GM12892 (cell line): ENCODE measurements around the gene AMT. TPM values are rescaled to one million over a fixed set of nuclear protein-coding genes. Genes with fewer than 3 reads are reported as not detected.

Experiments
- DNase-seq: peaks from one replicate; pipeline ENCODE4 v3.0.0; 2011; ENCODE audit not compliant: insufficient read length
- FAIRE-seq: peaks from 2 replicates; lab custom pipeline; 2011; peaks lifted over from hg19 to GRCh38; lab: Jason Lieb, UNC
- POLR2A ChIP-seq: IDR thresholded peaks from 2 replicates; pipeline ENCODE4 v1.6.1; 2011; ENCODE audit warnings: low read depth, low read length, control low read depth
- POLR2AphosphoS5 ChIP-seq: IDR thresholded peaks from 2 replicates; pipeline ENCODE4 v1.6.1; 2011; ENCODE audit warnings: low read depth, low read length, control low read depth
- TAF1 ChIP-seq: IDR thresholded peaks from 2 replicates; pipeline ENCODE4 v1.6.1; 2011; ENCODE audit warnings: low read depth, mild to moderate bottlenecking, control low read depth, low read length, borderline replicate concordance
- polyA plus RNA-seq: library from polyadenylated mRNA; unstranded; fragments of >200 nt; gene quantifications from one replicate; pipeline ENCODE4 v1.2.1, GENCODE V29; 2012; ENCODE audit warnings: missing spikeins, inconsistent platforms; ENCODE audit not compliant: missing spikeins

Gene AMT, protein sequence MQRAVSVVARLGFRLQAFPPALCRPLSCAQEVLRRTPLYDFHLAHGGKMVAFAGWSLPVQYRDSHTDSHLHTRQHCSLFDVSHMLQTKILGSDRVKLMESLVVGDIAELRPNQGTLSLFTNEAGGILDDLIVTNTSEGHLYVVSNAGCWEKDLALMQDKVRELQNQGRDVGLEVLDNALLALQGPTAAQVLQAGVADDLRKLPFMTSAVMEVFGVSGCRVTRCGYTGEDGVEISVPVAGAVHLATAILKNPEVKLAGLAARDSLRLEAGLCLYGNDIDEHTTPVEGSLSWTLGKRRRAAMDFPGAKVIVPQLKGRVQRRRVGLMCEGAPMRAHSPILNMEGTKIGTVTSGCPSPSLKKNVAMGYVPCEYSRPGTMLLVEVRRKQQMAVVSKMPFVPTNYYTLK
- polyA plus RNA-seq = 6.2 TPM

DNA sequence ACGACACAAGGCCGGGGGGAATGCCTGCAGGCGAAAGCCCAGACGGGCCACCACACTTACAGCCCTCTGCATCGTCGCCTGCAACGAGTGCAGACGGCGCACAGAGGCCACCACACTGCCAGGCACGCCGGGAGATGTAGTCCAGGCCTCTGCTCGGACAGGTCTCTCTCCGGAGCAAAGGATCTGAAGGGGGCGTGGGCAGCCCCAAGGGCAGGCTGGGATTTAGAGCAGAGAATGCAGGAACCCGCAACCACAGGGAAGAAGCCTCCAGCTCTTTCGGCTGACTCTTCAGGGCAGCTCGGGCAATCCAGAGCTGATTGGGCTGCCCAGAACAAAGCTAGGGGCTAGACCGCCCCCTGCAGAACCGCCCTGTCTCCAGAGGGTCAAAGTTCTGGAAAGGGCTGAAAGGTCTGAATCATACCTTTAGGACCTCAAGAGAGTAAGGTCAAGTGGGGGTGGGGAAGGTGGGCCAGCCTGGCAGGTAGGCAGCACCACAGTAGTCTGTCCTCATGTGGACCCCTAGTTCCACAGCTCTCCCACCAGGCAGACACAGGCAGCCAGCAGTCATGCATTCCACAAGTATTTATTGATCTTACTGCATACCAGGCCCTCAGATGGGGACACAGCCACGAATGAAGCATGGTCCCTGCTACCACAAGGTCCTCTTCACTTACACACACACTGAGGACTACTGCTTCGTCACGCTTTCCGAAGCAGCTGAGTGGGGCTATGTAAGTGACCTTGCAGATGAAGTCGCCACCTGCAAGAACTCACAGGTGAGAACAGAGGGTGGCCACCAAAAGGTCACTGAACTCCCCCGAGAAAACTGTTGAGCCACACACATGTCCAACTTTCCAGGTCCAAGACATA, at the start of gene AMT:
Gene AMT (minus strand): TSS at position 95 of the 870 bp plus-strand sequence. CDS start 23 bp downstream, at position 72.
- TF ChIP-seq POLR2A (no peak), POLR2AphosphoS5 (no peak), TAF1 (no peak)
- DNase-seq (no peak), FAIRE-seq (no peak)

DNA sequence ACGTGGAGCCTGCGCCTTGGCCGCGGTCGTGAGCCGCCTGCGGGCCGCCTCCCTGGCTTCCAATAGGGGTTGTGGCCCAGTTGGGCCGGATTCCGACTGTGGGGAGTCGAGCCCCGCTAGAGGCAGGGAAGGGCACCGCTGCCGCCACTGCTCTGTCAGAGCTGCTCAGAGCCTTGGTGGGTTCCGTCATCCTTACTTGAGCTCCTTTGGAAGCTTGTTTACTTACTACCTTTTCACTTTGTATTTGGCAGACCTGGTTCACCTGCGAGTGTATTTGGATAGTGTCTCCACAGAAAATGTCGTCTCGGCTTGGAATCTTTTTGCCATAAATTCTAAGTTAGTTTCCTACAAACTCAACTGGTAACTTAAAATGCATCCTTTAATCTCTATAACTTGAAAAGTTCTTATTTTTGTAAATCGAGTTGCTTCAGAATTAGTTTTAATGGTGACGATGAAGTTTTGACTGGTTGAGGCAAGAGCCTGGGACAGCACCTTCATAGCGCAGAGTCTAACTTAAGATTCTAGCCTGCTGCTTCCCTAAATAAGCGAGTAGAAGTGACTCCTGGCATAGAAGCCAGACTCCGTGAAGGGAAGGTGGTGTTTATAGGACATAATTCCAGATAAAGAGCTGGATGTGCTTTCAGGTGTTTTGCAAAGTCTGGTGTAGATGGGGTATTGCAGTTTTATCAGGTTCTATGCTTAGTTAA, 48.6 kb upstream of the AMT start:
- no peak for FAIRE-seq

DNA sequence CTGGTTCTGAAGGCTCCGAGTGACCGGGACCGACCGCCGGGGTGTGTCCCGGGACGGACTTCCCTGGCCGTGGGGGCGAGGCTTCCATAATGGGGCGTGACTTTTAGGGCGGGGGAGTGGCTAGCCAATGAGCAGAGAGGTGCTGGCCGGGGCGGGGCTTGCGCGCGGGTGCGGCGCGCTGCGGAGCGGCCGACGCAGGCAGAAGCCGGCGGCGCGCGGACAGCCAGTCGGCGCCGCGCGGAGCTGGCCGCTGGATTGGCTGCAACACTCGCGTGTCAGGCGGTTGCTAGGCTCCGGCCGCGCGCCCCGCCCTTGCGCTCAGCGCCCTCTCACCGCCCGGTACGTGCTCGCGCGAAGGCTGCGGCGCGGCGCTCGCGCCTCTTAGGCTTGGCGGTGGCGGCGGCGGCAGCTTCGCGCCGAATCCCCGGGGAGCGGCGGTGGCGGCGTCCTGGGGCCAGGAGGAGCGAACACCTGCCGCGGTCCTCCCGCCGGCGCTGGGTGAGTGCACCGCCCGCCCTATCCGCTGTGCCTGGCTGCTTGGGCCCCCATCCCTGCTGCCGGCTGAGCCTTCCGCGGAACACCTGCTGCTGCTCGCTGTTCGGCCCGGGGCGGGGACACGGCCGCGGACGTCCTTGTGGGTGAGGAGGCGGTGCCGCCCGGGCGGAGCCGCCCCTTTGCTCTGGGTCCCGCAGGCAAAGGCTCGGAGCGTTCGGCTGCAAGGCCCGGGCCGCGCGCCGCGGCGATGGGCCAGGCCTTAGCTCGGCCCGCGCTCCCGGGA, 47.9 kb upstream of the AMT start, which contains the start of gene DAG1:
Gene DAG1 (plus strand): TSS at position 332 of the 778 bp plus-strand sequence. CDS start 40,268 bp downstream, outside the sequence.
- peak; percentile 99 for FAIRE-seq
- TF ChIP-seq POLR2A (peak; percentile 80; the same call in 1 of the 2 replicates), POLR2AphosphoS5 (peak; percentile 72), TAF1 (no peak; the same call in 1 of the 2 replicates)
- DNase-seq = peak; percentile 96

More for the DNA sequence above, 48.6 kb upstream of the AMT start:
- TF ChIP-seq TAF1 (no peak), POLR2AphosphoS5 (no peak), POLR2A (no peak)
- DNase-seq = no peak

DNA sequence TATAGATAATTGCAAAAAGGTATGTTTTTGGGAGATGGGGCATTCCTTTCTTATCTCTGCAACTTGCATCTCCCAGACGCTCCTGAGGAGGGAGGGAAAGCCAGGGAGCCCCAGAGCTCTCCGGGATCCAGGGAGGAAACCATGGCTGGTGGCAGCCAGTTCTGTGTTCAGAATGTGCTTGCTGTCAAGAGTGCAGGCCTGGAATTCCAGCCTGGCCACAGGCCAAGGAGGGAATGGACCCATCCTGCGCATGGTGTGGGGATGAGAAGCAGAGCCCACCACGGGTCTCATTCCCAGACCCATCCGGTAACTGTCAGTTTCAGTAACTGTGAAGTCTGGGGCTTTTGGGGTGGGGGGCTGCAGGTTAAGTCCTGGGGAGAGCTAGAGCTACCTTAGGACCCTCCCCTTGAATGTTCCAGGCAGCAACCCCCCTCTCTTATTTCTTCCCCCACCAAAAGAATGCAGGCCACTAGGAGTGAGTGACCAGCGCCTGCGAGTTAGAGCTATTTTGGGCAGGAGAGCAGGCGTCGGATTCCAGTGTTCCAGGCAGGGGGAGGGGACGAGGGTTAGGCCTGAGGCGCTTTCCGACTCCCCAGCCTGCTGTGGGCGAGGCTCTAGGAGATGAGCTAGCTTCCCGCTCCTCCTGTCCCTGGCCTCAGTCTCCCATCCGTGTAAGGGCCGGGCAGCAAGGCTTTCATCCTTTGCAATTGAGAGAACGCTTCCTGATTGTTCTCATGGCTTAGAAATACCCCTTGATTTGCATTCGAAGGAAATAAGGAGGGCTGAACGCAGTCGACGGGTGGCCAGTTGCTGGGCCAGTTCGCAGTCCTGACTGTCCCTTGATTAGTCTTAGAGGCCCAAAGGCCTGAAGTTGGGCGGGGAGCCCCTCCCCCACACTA, 47.0 kb upstream of the AMT start:
- DNase-seq (no peak), FAIRE-seq (no peak)
- TF ChIP-seq TAF1 (0 out of 2 replicates have a peak, but pooled peaks have one; percentile 18), POLR2AphosphoS5 (no peak), POLR2A (no peak)

DNA sequence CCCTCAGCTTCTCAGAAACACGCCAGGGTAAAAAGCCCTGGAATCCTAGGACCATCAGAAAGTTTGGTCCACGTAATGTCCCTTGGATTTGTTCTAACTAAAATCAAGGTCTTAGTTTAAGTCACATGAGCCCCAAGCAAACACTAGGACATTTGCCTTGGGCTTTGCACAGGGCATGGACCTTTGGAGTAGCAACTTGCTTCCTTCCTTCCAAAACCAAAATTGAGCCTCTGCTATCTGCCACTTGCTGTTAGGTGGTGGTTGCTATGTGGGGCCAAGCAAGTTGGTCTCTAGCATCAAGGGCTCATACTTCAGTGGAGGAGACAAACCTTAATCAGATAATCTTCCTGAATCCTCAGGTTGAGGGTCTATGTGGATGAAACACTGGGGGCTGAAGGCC, 43.8 kb upstream of the AMT start:
- DNase-seq (no peak), FAIRE-seq (no peak)
- TF ChIP-seq POLR2AphosphoS5 (no peak), TAF1 (no peak), POLR2A (no peak)

DNA sequence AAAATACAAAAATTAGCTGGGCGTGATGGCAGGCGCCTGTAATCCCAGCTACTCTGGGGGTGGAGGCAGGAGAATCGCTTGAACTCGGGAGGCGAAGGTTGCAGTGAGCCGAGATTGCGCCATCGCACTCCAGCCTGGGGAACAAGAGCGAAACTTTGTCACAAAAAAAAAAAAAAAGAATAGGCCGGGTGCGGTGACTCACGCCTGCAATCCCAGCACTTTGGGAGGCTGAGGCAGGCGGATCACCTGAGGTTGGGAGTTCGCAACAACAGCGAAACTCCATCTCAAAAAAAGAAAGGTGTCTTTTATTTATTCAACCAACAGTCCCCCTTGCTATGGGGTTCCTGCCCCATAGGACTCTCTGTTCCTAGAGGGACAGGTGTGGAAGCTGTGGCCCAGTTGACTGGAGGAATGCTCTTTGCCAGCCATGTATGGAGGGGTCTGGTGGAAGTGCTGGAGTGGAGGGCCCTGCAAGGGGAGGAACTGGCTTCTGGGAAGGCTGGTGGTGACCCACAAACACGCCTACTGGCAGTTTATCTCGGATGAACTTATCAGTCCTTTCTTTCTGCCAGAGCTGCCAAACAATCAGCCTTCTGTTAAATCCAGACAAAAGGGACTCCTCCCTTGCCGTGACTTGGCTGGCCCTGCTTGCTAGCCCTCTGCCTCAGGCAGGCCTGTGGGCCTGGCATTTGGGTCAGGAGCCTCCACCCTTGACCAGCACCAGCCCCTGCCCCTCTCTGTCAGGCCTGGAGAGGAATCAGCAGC, 43.2 kb upstream of the AMT start:
- TF ChIP-seq TAF1 (no peak), POLR2AphosphoS5 (no peak), POLR2A (no peak)
- DNase-seq (no peak), FAIRE-seq (no peak)

DNA sequence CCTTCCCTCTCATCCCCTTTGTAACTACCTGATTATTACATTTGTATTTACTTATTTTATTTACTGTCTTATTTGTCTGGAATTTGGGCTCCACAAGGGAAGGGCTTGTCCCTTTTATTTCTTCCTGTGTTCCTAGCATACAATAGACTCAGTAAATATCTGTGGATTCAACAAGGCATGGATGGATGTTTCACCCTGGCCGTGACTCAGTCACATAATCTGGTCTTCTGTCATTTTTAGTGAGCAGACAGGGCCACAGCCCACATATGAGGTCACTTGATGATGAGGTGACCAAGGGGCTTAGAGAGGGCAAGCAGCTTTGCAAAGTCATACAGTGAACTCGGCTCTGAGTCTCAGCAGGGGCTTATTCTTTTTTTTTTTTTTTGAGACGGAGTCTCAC, 39.9 kb upstream of the AMT start:
- FAIRE-seq = no peak
- DNase-seq = no peak
- no peak for TF ChIP-seq POLR2AphosphoS5
- no peak for TF ChIP-seq POLR2A
- no peak for TF ChIP-seq TAF1

DNA sequence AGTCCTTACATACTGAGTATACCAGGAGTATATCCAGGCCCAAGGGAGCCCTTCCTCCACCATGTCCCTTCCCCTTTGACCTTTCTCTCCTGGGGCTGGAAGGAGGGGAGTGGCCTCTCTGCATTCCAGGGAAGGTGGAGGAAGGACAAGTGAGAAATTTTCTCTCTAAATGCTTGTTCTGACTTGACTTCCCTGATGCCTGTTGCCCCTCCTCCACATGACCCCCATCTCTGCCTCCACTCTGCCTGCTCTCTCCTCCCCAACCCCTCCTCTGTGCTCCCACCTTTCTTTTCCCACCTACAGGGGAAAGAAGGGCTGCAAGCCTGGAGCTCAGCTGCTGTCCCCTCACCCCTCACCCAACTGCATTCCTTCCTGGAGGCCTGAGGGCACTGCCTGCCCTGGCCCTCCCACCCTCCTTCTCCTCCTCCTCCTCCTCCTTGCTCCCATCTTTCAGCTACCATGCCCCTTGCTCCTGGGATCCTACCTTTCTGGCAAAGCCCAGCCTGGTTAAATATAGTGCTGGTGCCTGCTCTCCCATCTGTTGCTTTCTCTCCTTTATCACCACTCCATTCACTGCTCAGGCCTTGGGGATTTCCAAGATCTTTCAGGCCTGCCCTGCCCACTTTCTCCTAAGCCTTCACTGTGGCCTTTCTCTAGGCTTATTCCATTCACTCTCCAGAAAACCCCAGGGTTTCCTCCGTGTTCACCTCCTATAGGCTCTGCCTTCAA, 39.3 kb upstream of the AMT start:
- TF ChIP-seq POLR2AphosphoS5 (no peak), TAF1 (no peak), POLR2A (no peak)
- DNase-seq (no peak), FAIRE-seq (no peak)
